Thoracic aorta (tissue), 2 donors: ENCODE measurements around the gene TMEM269. TPM values are rescaled to one million over a fixed set of nuclear protein-coding genes. Genes with fewer than 3 reads are reported as not detected.

ENCODE experiments used
- ATAC-seq: fragments of 150-250 bp; one replicate; pipeline ENCODE4 v1.8.0; 2017; ENCODE audit warnings: low read depth; ENCODE audit not compliant: insufficient number of reproducible peaks, low FRiP score
- DNase-seq: peaks from one replicate; pipeline ENCODE4 v3.0.0-alpha.2; 2020; ENCODE audit warnings: low spot score
- H3K27ac ChIP-seq, 2 donors: fragments of 200-600 bp; sonication (generic); 1 replicate in 1 of 2; 2 replicates in 1 of 2; pipeline ENCODE4 v1.5.1; 2016; ENCODE audit warnings: mild to moderate bottlenecking in 2 of 2, moderate library complexity in 2 of 2
- H3K27me3 ChIP-seq: fragments of 200-600 bp; sonication (generic); replicated peaks from 2 replicates; pipeline ENCODE4 v1.6.0; 2016; ENCODE audit warnings: mild to moderate bottlenecking; ENCODE audit not compliant: insufficient read depth
- H3K36me3 ChIP-seq: fragments of 200-600 bp; sonication (generic); one replicate; pipeline ENCODE4 v1.5.1; 2016
- H3K4me1 ChIP-seq, 2 donors: fragments of 200-600 bp; sonication (generic); 1 replicate in 1 of 2; 2 replicates in 1 of 2; pipeline versions ENCODE4 v1.5.1 to v1.6.0; 2016; ENCODE audit warnings: low read depth in 2 of 2, mild to moderate bottlenecking in 1 of 2; ENCODE audit not compliant: control insufficient read depth in 1 of 2
- H3K4me3 ChIP-seq: fragments of 200-600 bp; sonication (generic); 2 replicates; pipeline ENCODE4 v1.5.1; 2016; ENCODE audit warnings: mild to moderate bottlenecking
- H3K9me3 ChIP-seq: fragments of 200-600 bp; sonication (generic); 2 replicates; pipeline ENCODE4 v1.5.1; 2016
- CTCF ChIP-seq: fragments of 200-600 bp; sonication (generic); IDR thresholded peaks from one replicate; pipeline ENCODE4 v1.5.1; 2019; ENCODE audit warnings: antibody characterized with exemption
- total RNA-seq, 2 donors: library from RNA; depleted of rRNA; stranded (reverse); fragments of >200 nt; gene quantifications; one replicate each; pipeline versions ENCODE4 v1.1.0 to v1.2.3, GENCODE V29; 2016

Gene TMEM269
- total RNA-seq, 2 donors from 2014 or later: 0.27 to 0.35 TPM

GRCh38 chr1:42740851-42741580, 43.8 kb upstream of the TMEM269 start:
- no peak for ATAC-seq
- no peaks in the 10 kb centered on the region for H3K4me1 ChIP-seq

DNA sequence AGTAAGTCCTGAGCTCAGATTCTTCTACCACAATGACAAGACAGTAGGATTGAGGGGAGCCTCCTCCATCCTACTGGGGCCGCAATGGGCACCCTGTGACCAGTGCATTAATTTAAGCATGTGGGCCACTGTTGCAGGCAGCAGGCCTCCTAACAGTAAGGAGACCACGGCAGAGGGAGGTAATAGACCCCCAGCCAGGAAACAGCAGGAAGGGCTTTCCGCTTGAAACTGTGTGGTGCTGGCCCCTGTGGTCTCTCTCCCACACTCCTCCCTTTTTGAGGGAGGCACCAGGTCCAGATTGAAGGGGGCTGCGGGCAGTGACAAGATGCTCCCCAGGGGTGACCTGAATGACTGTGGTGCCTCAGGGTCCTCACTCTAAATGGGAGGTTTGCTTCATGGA, 43.1 kb upstream of the TMEM269 start:
- Histone ChIP-seq H3K4me3 (no peak overlapping the region), H3K27ac (no peak overlapping the region), H3K9me3 (no peaks in the 10 kb centered on the region), H3K27me3 (no peaks in the 10 kb centered on the region), H3K36me3 (peaks cover under 1% of the 10 kb centered on the region), H3K4me1 (no peaks in the 10 kb centered on the region)
- no peak for ATAC-seq
- DNase-seq: no peak
- no peak for TF ChIP-seq CTCF

More at GRCh38 chr1:42740851-42741580, 43.8 kb upstream of the TMEM269 start:
- Histone ChIP-seq H3K27me3 (no peaks in the 10 kb centered on the region), H3K36me3 (no peaks in the 10 kb centered on the region), H3K27ac (no peak overlapping the region), H3K9me3 (no peaks in the 10 kb centered on the region), H3K4me3 (no peak overlapping the region)
- no peak for DNase-seq
- no peak for TF ChIP-seq CTCF

GRCh38 chr1:42742141-42742540, 42.6 kb upstream of the TMEM269 start:
- no peak for TF ChIP-seq CTCF
- ATAC-seq (no peak), DNase-seq (no peak)
- H3K27me3 ChIP-seq: no peaks in the 10 kb centered on the region
- H3K4me1 ChIP-seq: no peaks in the 10 kb centered on the region
- H3K36me3 ChIP-seq: peaks cover 5% of the 10 kb centered on the region
- no peak overlapping the region for H3K4me3 ChIP-seq
- H3K27ac ChIP-seq: no peak overlapping the region
- H3K9me3 ChIP-seq: no peaks in the 10 kb centered on the region

GRCh38 chr1:42742617-42743316, 42.0 kb upstream of the TMEM269 start:
- H3K4me3 ChIP-seq: no peak overlapping the region
- H3K27me3 ChIP-seq: no peaks in the 10 kb centered on the region
- peaks cover 11% of the 10 kb centered on the region for H3K36me3 ChIP-seq
- no peak for DNase-seq
- no peaks in the 10 kb centered on the region for H3K4me1 ChIP-seq
- no peak for TF ChIP-seq CTCF
- no peaks in the 10 kb centered on the region for H3K9me3 ChIP-seq
- no peak for ATAC-seq
- H3K27ac ChIP-seq: no peak overlapping the region

DNA sequence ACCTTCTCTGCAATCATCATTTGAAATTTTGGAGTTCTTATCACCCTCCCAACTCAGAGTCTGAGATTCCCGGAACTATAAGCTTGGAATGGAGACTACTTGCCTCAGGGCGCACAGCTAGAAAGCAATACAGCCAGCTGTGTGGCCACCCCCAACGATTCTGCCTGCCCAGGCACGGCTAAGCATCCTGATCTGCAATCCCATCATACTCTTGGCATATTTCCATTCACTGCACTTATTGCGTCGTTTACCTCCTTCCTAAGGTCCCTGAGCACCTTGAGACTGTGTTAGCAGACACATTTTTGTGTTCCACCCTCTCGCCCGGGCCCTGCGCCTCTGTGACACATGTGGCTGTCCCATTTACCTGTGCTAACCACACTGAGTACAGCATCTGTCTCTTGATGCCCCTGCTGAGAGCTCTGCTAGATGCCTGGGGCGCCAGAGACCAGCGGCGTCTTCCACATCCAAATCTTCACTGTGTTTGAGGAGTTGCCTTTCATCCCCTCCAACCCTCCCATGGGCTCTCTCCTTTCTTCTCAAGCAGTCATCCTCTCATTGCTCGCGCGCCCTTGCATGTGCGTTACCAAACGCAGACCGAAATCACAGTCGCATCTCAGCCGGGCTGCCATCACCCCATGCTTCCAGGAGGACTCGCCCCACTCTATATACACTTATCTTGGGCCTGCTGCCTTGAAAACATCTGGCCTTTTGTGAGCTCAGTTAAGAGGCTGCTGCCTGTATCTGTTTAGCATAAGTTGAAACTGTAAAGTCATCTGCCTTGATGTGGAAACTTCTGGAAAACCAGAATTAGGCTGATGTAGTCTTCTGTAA, 41.3 kb upstream of the TMEM269 start:
- Histone ChIP-seq H3K4me3 (no peak overlapping the region), H3K9me3 (no peaks in the 10 kb centered on the region), H3K27me3 (no peaks in the 10 kb centered on the region), H3K36me3 (peaks cover 19% of the 10 kb centered on the region), H3K4me1 (no peaks in the 10 kb centered on the region), H3K27ac (no peak overlapping the region)
- no peak for TF ChIP-seq CTCF
- DNase-seq (no peak), ATAC-seq (no peak)
